Endodermal cell (in vitro differentiated cells): Measurements from ENCODE around the gene ARHGEF37. TPM values are rescaled to one million over a fixed set of nuclear protein-coding genes. Genes with fewer than 3 reads are reported as not detected.

ENCODE experiments used
- DNase-seq: peaks from one replicate; pipeline ENCODE4 v3.0.0-alpha.2; 2017
- H3K27ac ChIP-seq: 2 replicates; pipeline ENCODE4 v1.5.1; 2013; ENCODE audit warnings: mild to moderate bottlenecking, low read depth, low read length, moderate library complexity
- H3K27me3 ChIP-seq: 2 replicates; pipeline ENCODE4 v1.6.1; 2013; ENCODE audit warnings: mild to moderate bottlenecking, low read length, moderate library complexity; ENCODE audit not compliant: insufficient read depth, control insufficient read depth, poor library complexity, severe bottlenecking
- H3K36me3 ChIP-seq: 2 replicates; pipeline ENCODE4 v1.7.0; 2013; ENCODE audit warnings: mild to moderate bottlenecking, low read length, moderate library complexity; ENCODE audit not compliant: control insufficient read depth, insufficient read depth
- H3K4me1 ChIP-seq: one replicate; pipeline ENCODE4 v1.7.0; 2013; ENCODE audit warnings: low read length; ENCODE audit not compliant: control insufficient read depth, insufficient read depth
- H3K4me3 ChIP-seq: 2 replicates; pipeline ENCODE4 v1.5.1; 2013; ENCODE audit warnings: mild to moderate bottlenecking, low read length, moderate library complexity
- H3K9ac ChIP-seq: 2 replicates; pipeline ENCODE4 v1.6.1; 2013; ENCODE audit warnings: mild to moderate bottlenecking, low read length, moderate library complexity; ENCODE audit not compliant: poor library complexity, severe bottlenecking; ENCODE audit errors: extremely low read depth
- H3K9me3 ChIP-seq: 2 replicates; pipeline ENCODE4 v1.6.1; 2013; ENCODE audit warnings: mild to moderate bottlenecking, low read length, moderate library complexity; ENCODE audit not compliant: control insufficient read depth
- H3K27ac Mint-ChIP-seq: 2 replicates; pipeline ENCODE4 v1.8.0; 2020; ENCODE audit warnings: mixed read lengths
- H3K27me3 Mint-ChIP-seq: 2 replicates; pipeline ENCODE4 v1.8.0; 2021; ENCODE audit warnings: mild to moderate bottlenecking, mixed read lengths; ENCODE audit not compliant: insufficient read depth
- H3K36me3 Mint-ChIP-seq: 2 replicates; pipeline ENCODE4 v1.8.0; 2020; ENCODE audit warnings: low read depth, mixed read lengths
- H3K4me1 Mint-ChIP-seq: 2 replicates; pipeline ENCODE4 v1.8.0; 2020; ENCODE audit warnings: mixed read lengths
- H3K4me3 Mint-ChIP-seq: 2 replicates; pipeline ENCODE4 v1.8.0; 2020; ENCODE audit warnings: mild to moderate bottlenecking, moderate library complexity, mixed read lengths
- H3K9me3 Mint-ChIP-seq: 2 replicates; pipeline ENCODE4 v1.8.0; 2020; ENCODE audit warnings: mild to moderate bottlenecking, mixed read lengths
- CTCF ChIP-seq: fragments of 200-600 bp; sonication (generic); conservative IDR thresholded peaks from 2 replicates; pipeline ENCODE4 v1.5.0; 2021; ENCODE audit warnings: antibody characterized with exemption, mild to moderate bottlenecking
- WGBS, 2 experiments: methylation state at CpG; one replicate each; pipeline versions ENCODE4 v1.1.5 to v1.1.7; 2013; ENCODE audit warnings: missing lambda C conversion rate in 2 of 2, mixed read lengths in 1 of 2; ENCODE audit not compliant: insufficient coverage in 1 of 2, insufficient read length in 1 of 2; 5-methylcytosine and 5-hydroxymethylcytosine counted together
- total RNA-seq, 2 donors: library from RNA; stranded (reverse); fragmentation: NEBNext Ultra II Directional in 1 of 2; extraction: Animal tissue kit (Norgen Biotek cat#: 25700) in 1 of 2; gene quantifications; 2 replicates in 1 of 2; 3 replicates in 1 of 2; pipeline ENCODE4 v1.2.1, GENCODE V29; 2021

The ARHGEF37 gene
- total RNA-seq, 2 donors from 2014 or later: 0.57 to 0.93 TPM

DNA sequence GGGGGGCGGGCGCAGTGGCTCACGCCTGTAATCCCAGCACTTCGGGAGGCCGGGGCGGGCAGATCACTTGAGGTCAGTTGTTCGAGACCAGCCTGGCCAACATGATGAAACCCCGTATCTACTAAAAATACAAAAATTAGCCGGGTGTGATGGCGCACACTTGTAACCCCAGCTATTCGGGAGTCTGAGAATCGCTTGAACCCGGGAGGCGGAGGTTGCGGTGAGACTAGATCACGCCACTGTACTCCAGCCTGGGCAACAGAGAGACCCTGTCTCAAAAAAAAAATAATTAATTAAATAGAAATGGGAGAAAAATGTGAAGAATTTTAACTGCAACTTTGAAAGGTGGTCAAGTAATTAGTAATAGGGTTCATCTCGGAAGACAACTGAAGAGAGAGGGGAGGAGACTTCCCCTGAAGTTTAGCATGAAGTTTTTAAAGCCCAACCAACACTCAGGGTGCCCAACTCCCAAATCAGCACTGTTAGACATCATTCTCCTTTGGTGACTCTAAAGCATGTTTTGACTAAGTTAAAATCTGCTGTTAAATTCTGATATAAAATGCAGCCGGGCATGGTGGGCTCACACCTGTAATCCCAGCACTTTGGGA, 28.6 kb upstream of the ARHGEF37 start:
- Mint-ChIP-seq H3K27me3 (no peaks in the 10 kb centered on the region), H3K9me3 (no peaks in the 10 kb centered on the region), H3K27ac (peak overlapping the region; percentile 55), H3K4me3 (peak overlapping the region; percentile 100), H3K4me1 (peaks cover 7% of the 10 kb centered on the region), H3K36me3 (peaks cover 22% of the 10 kb centered on the region)
- H3K9me3 ChIP-seq: no peaks in the 10 kb centered on the region
- H3K27ac ChIP-seq: no peak overlapping the region
- peak overlapping the region; percentile 94 for H3K4me3 ChIP-seq
- DNase-seq: no peak
- peaks cover 23% of the 10 kb centered on the region for H3K36me3 ChIP-seq
- H3K27me3 ChIP-seq: no peaks in the 10 kb centered on the region
- no peak for TF ChIP-seq CTCF
- 76% methylated on average over 13 to 18 of the region's 18 CpGs for WGBS, 2 experiments
- no peak overlapping the region for H3K9ac ChIP-seq
- H3K4me1 ChIP-seq: no peaks in the 10 kb centered on the region

DNA sequence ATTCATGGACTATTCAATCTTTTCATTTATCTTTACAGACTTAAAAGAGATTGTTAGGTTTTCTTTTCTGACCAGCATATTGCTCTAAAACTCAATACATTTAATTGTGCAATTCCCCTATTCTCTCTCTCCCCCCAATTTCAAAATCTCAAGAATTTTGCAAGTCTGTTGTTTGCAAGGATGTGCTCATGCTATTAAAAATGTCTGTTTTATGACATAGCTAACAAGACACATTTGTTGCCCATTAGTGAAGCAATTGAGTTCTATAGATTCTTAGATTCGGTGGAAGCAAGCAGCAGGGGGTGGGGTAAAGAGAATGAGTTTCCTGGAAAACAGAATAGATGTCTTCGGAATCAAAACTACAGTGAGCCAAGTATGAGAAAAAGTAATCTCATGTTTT, 21.6 kb upstream of the ARHGEF37 start:
- no peak overlapping the region for H3K4me3 ChIP-seq
- Mint-ChIP-seq H3K27me3 (no peaks in the 10 kb centered on the region), H3K4me3 (no peak overlapping the region), H3K4me1 (peaks cover 15% of the 10 kb centered on the region), H3K9me3 (no peaks in the 10 kb centered on the region), H3K27ac (no peak overlapping the region), H3K36me3 (no peaks in the 10 kb centered on the region)
- H3K4me1 ChIP-seq: no peaks in the 10 kb centered on the region
- H3K36me3 ChIP-seq: no peaks in the 10 kb centered on the region
- TF ChIP-seq CTCF: no peak
- no peaks in the 10 kb centered on the region for H3K9me3 ChIP-seq
- no peak overlapping the region for H3K27ac ChIP-seq
- no peaks in the 10 kb centered on the region for H3K27me3 ChIP-seq
- H3K9ac ChIP-seq: no peak overlapping the region
- DNase-seq: no peak
- 94 to 99% methylated on average over 2 of the region's 2 CpGs for WGBS, 2 experiments

- H3K9me3 ChIP-seq: no peaks in the 10 kb centered on the region
- no peaks in the 10 kb centered on the region for H3K4me1 ChIP-seq
- DNase-seq: peak; percentile 59
- Mint-ChIP-seq H3K36me3 (no peaks in the 10 kb centered on the region), H3K9me3 (no peaks in the 10 kb centered on the region), H3K27me3 (no peaks in the 10 kb centered on the region), H3K27ac (peak overlapping the region; percentile 15), H3K4me1 (peaks cover 15% of the 10 kb centered on the region), H3K4me3 (no peak overlapping the region)
- no peaks in the 10 kb centered on the region for H3K36me3 ChIP-seq
- no peak overlapping the region for H3K4me3 ChIP-seq
- no peak for TF ChIP-seq CTCF
- 62 to 88% methylated on average over 1 to 2 of the region's 2 CpGs for WGBS, 2 experiments
- no peak overlapping the region for H3K27ac ChIP-seq
- H3K27me3 ChIP-seq: no peaks in the 10 kb centered on the region
- no peak overlapping the region for H3K9ac ChIP-seq
These were observed 19.4 kb upstream of the ARHGEF37 start for GRCh38 chr5:149561848-149562247.
